G401.6 (cell line): ENCODE measurements around the gene TMEM143.
"Not testable (repeated sequence)": the region's sequence is repeated elsewhere in the genome, so short reads cannot be mapped to it uniquely, and the experiment has no call there.

Experiments used
- FAIRE-seq: peaks from 2 replicates; lab custom pipeline; 2012; peaks lifted over from hg19 to GRCh38; lab: Jason Lieb, UNC

Gene TMEM143

GRCh38 chr19:48363810-48364597 lies at the start of gene TMEM143, which contains the start of gene SYNGR4:
TSS of gene TMEM143 (minus strand) at chr19:48363940. CDS start at chr19:48363920, 20 bp downstream.
TSS of gene SYNGR4 (plus strand) at chr19:48364367. CDS start at chr19:48365843, 1,476 bp downstream.
- FAIRE-seq = peak; percentile 98

GRCh38 chr19:48405850-48406249 lies 42.1 kb upstream of the TMEM143 start:
- FAIRE-seq = no peak

- no peak for FAIRE-seq
Observed at GRCh38 chr19:48405010-48405659, 41.4 kb upstream of the TMEM143 start.

- FAIRE-seq = peak; percentile 85
Observed at GRCh38 chr19:48403606-48404005, 39.9 kb upstream of the TMEM143 start.

- no peak for FAIRE-seq
Observed at GRCh38 chr19:48401287-48401686, 37.5 kb upstream of the TMEM143 start.

GRCh38 chr19:48400018-48400742 lies 36.4 kb upstream of the TMEM143 start:
- FAIRE-seq = peak; percentile 67

GRCh38 chr19:48398375-48399235 lies 34.9 kb upstream of the TMEM143 start:
- no peak for FAIRE-seq

- FAIRE-seq = no peak
Observed at GRCh38 chr19:48398102-48398374, 34.3 kb upstream of the TMEM143 start.

GRCh38 chr19:48397263-48398101 lies 33.7 kb upstream of the TMEM143 start:
- no peak for FAIRE-seq

- no peak for FAIRE-seq
Observed at GRCh38 chr19:48396824-48397176, 33.1 kb upstream of the TMEM143 start.

- no peak for FAIRE-seq
Observed at GRCh38 chr19:48396016-48396823, 32.5 kb upstream of the TMEM143 start.

GRCh38 chr19:48395499-48395898 lies 31.8 kb upstream of the TMEM143 start:
- no peak for FAIRE-seq

- no peak for FAIRE-seq
Observed at GRCh38 chr19:48395170-48395455, 31.4 kb upstream of the TMEM143 start.

GRCh38 chr19:48394331-48395169 lies 30.8 kb upstream of the TMEM143 start:
- no peak for FAIRE-seq

- FAIRE-seq = no peak
Observed at GRCh38 chr19:48393559-48394330, 30.0 kb upstream of the TMEM143 start, which contains the start of gene GRIN2D. TSS of gene GRIN2D (plus strand) at chr19:48393668. CDS start at chr19:48398393, 4,725 bp downstream.

GRCh38 chr19:48392860-48393558 lies 29.3 kb upstream of the TMEM143 start:
- no peak for FAIRE-seq

GRCh38 chr19:48392006-48392344 lies 28.2 kb upstream of the TMEM143 start:
- not testable (repeated sequence) for FAIRE-seq
